Measurements from ENCODE around the gene RNLS. TPM values are rescaled to one million over a fixed set of nuclear protein-coding genes. Genes with fewer than 3 reads are reported as not detected.

The RNLS gene
- polyA plus RNA-seq (ENCODE audit: low read depth in 6 of 6), result 1 to 10 TPM; 4.1 to 7.3 (median 5.0) TPM

GRCh38 chr10:88582806-88583583 is at the start of gene RNLS:
Gene RNLS, minus strand, starts transcription at chr10:88583318.
- peak; percentile 85 to 89 for ATAC-seq (ENCODE audit: low read depth in 2 of 2)
- Mint-ChIP-seq H3K27me3 (no peaks in the 10 kb centered on the region), H3K36me3 (no peaks in the 10 kb centered on the region), H3K27ac (peak within 1 kb of the TSS; percentile 86 to 98 (median 92)), H3K4me3 (peak within 1 kb of the TSS; percentile 89 to 97 (median 96)), H3K9me3 (no peaks in the 10 kb centered on the region), H3K4me1 (peaks cover 9 to 14% (median 13%) of the 10 kb centered on the region in 3 donors)
- DNase-seq, result peak; percentile 65

GRCh38 chr10:88624840-88625239 is 41.7 kb upstream of the RNLS start:
- DNase-seq, result no peak
- no peaks in the 10 kb centered on the region for H3K4me1 Mint-ChIP-seq
- H3K4me3 Mint-ChIP-seq, result no peak overlapping the region
- no peak overlapping the region for H3K27ac Mint-ChIP-seq
- H3K9me3 Mint-ChIP-seq, result peaks cover 0 to 10% (median 5%) of the 10 kb centered on the region in 7 donors
- H3K36me3 Mint-ChIP-seq, result no peaks in the 10 kb centered on the region
- no peak for ATAC-seq (ENCODE audit: low read depth in 2 of 2)
- H3K27me3 Mint-ChIP-seq, result no peaks in the 10 kb centered on the region

GRCh38 chr10:88623835-88624234 is 40.7 kb upstream of the RNLS start:
- no peaks in the 10 kb centered on the region for H3K27me3 Mint-ChIP-seq
- ATAC-seq (ENCODE audit: low read depth in 2 of 2) (no peak), DNase-seq (no peak)
- no peak overlapping the region for H3K4me3 Mint-ChIP-seq
- H3K36me3 Mint-ChIP-seq, result no peaks in the 10 kb centered on the region
- peaks cover 0 to 7% (median 5%) of the 10 kb centered on the region in 7 donors for H3K9me3 Mint-ChIP-seq
- H3K4me1 Mint-ChIP-seq, result no peaks in the 10 kb centered on the region
- no peak overlapping the region for H3K27ac Mint-ChIP-seq

GRCh38 chr10:88620441-88620840 is 37.3 kb upstream of the RNLS start:
- no peaks in the 10 kb centered on the region for H3K4me1 Mint-ChIP-seq
- no peaks in the 10 kb centered on the region for H3K27me3 Mint-ChIP-seq
- H3K9me3 Mint-ChIP-seq, result peaks cover 0 to 6% (median 0%) of the 10 kb centered on the region in 7 donors
- H3K4me3 Mint-ChIP-seq, result no peak overlapping the region
- H3K36me3 Mint-ChIP-seq, result no peaks in the 10 kb centered on the region
- H3K27ac Mint-ChIP-seq, result no peak overlapping the region
- ATAC-seq (ENCODE audit: low read depth in 2 of 2) (no peak), DNase-seq (no peak)

GRCh38 chr10:88618496-88618895 is 35.4 kb upstream of the RNLS start:
- H3K9me3 Mint-ChIP-seq, result peaks cover 0 to 7% (median 0%) of the 10 kb centered on the region in 7 donors
- H3K36me3 Mint-ChIP-seq, result no peaks in the 10 kb centered on the region
- H3K4me3 Mint-ChIP-seq, result no peak overlapping the region
- no peak for DNase-seq
- H3K27ac Mint-ChIP-seq, result no peak overlapping the region
- ATAC-seq (ENCODE audit: low read depth in 2 of 2), result no peak
- no peaks in the 10 kb centered on the region for H3K27me3 Mint-ChIP-seq
- H3K4me1 Mint-ChIP-seq, result no peaks in the 10 kb centered on the region

- Mint-ChIP-seq H3K4me3 (no peak overlapping the region), H3K27me3 (no peaks in the 10 kb centered on the region), H3K36me3 (no peaks in the 10 kb centered on the region), H3K9me3 (peaks cover 0 to 7% (median 0%) of the 10 kb centered on the region in 7 donors), H3K27ac (no peak overlapping the region), H3K4me1 (no peaks in the 10 kb centered on the region)
- DNase-seq (no peak), ATAC-seq (ENCODE audit: low read depth in 2 of 2) (no peak)
Measured at GRCh38 chr10:88617772-88618300, 34.7 kb upstream of the RNLS start.

- no peak for DNase-seq
- Mint-ChIP-seq H3K27me3 (no peaks in the 10 kb centered on the region), H3K4me3 (no peak overlapping the region), H3K36me3 (no peaks in the 10 kb centered on the region), H3K27ac (peak overlapping the region in 1 of 6 donors; percentile 29), H3K9me3 (peaks cover 0 to 7% (median 0%) of the 10 kb centered on the region in 7 donors), H3K4me1 (no peaks in the 10 kb centered on the region)
- ATAC-seq (ENCODE audit: low read depth in 2 of 2), result no peak
Measured at GRCh38 chr10:88616250-88616977, 33.3 kb upstream of the RNLS start.

GRCh38 chr10:88608780-88609179 is 25.7 kb upstream of the RNLS start:
- no peak for ATAC-seq (ENCODE audit: low read depth in 2 of 2)
- H3K9me3 Mint-ChIP-seq, result no peaks in the 10 kb centered on the region
- H3K27me3 Mint-ChIP-seq, result peaks cover 0 to 5% (median 4%) of the 10 kb centered on the region in 3 donors
- H3K4me3 Mint-ChIP-seq, result no peak overlapping the region
- DNase-seq, result no peak
- no peaks in the 10 kb centered on the region for H3K36me3 Mint-ChIP-seq
- H3K4me1 Mint-ChIP-seq, result no peaks in the 10 kb centered on the region
- H3K27ac Mint-ChIP-seq, result no peak overlapping the region

GRCh38 chr10:88608052-88608732 is 25.1 kb upstream of the RNLS start:
- no peak for DNase-seq
- H3K4me3 Mint-ChIP-seq, result no peak overlapping the region
- no peak overlapping the region for H3K27ac Mint-ChIP-seq
- no peaks in the 10 kb centered on the region for H3K9me3 Mint-ChIP-seq
- ATAC-seq (ENCODE audit: low read depth in 2 of 2), result no peak
- H3K27me3 Mint-ChIP-seq, result peaks cover 0 to 5% (median 4%) of the 10 kb centered on the region in 3 donors
- no peaks in the 10 kb centered on the region for H3K4me1 Mint-ChIP-seq
- H3K36me3 Mint-ChIP-seq, result no peaks in the 10 kb centered on the region

- H3K9me3 Mint-ChIP-seq, result no peaks in the 10 kb centered on the region
- ATAC-seq (ENCODE audit: low read depth in 2 of 2) (peak; percentile 72 to 90), DNase-seq (peak; percentile 1)
- peak overlapping the region in 1 of 8 donors; percentile 18 for H3K4me3 Mint-ChIP-seq
- no peaks in the 10 kb centered on the region for H3K27me3 Mint-ChIP-seq
- peak overlapping the region in 4 of 6 donors; percentile 0 to 57 (median 42) for H3K27ac Mint-ChIP-seq
- no peaks in the 10 kb centered on the region for H3K36me3 Mint-ChIP-seq
- H3K4me1 Mint-ChIP-seq, result peaks cover 8 to 10% (median 9%) of the 10 kb centered on the region in 3 donors
Measured at GRCh38 chr10:88598055-88598454, 14.9 kb upstream of the RNLS start.

GRCh38 chr10:88594482-88594881 is 11.4 kb upstream of the RNLS start:
- H3K36me3 Mint-ChIP-seq, result no peaks in the 10 kb centered on the region
- H3K27ac Mint-ChIP-seq, result no peak overlapping the region
- no peaks in the 10 kb centered on the region for H3K9me3 Mint-ChIP-seq
- ATAC-seq (ENCODE audit: low read depth in 2 of 2) (no peak), DNase-seq (no peak)
- H3K4me3 Mint-ChIP-seq, result no peak overlapping the region
- no peaks in the 10 kb centered on the region for H3K27me3 Mint-ChIP-seq
- H3K4me1 Mint-ChIP-seq, result peaks cover 8 to 10% (median 9%) of the 10 kb centered on the region in 3 donors

- DNase-seq, result no peak
- Mint-ChIP-seq H3K4me1 (peaks cover 2 to 3% (median 2%) of the 10 kb centered on the region in 3 donors), H3K27me3 (no peaks in the 10 kb centered on the region), H3K27ac (no peak overlapping the region), H3K36me3 (no peaks in the 10 kb centered on the region), H3K4me3 (no peak overlapping the region), H3K9me3 (no peaks in the 10 kb centered on the region)
- no peak for ATAC-seq (ENCODE audit: low read depth in 2 of 2)
Measured at GRCh38 chr10:88592906-88593305, 9.8 kb upstream of the RNLS start.

GRCh38 chr10:88592381-88592780 is 9.3 kb upstream of the RNLS start:
- Mint-ChIP-seq H3K4me3 (no peak overlapping the region), H3K4me1 (no peaks in the 10 kb centered on the region), H3K27ac (no peak overlapping the region), H3K9me3 (no peaks in the 10 kb centered on the region), H3K27me3 (no peaks in the 10 kb centered on the region), H3K36me3 (no peaks in the 10 kb centered on the region)
- no peak for DNase-seq
- ATAC-seq (ENCODE audit: low read depth in 2 of 2), result no peak
